Measurements from ENCODE around the gene ZNF618. TPM values are rescaled to one million over a fixed set of nuclear protein-coding genes. Genes with fewer than 3 reads are reported as not detected.
"Not testable (repeated sequence)": the region's sequence is repeated elsewhere in the genome, so short reads cannot be mapped to it uniquely, and the experiment has no call there.

Gene ZNF618
- total and polyA plus RNA-seq, 5 experiments from 2014 or later = 0.47 to 1.1 (median 0.69) TPM

DNA sequence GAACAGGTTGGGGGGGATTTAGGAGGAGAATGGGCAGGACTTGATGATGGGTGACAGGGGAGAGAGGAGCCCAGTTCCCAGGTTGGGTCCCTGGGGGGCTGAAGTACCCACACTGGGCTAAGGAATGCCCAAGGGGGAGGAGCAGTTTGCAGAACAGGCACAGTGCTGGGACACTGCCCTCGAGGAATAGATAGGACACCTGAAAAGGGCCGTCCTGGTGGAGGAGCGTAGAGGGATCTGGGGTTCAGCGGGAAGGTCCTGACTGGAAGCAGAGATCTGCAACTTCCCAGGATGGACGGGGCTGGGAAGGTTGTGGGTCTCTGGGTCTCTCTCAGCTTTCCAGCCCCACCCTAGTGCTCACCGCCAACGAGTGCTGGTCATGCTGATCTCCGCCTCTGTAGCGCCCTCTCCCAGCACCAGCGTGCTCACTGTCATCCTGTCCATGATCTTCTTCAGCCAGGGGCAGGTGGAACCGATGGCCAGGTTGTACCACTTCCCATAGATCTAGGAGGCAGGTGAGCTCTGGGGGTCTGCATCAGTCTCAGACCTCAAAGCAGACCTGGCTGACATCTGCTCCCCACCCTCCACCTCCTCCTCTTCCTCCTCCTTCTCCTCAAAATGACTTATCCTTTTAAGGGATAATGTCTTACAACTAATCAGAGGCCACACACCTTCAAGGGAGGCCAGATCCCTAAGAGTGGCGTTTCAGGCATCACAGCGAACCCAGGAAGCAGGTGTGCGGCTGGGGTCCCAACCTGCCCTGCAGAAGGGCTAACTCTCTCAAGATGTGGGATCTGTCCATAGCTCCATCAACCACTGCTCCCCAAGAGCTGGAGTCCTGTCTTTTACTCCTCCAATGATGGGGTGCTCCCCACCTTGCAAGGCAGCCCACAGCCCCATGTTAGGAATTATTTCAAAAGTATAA is 200.4 kb downstream of the ZNF618 start:
- Mint-ChIP-seq H3K4me3 (no peak overlapping the region), H3K27ac (peak overlapping the region in 1 of 10 donors; percentile 24)

DNA sequence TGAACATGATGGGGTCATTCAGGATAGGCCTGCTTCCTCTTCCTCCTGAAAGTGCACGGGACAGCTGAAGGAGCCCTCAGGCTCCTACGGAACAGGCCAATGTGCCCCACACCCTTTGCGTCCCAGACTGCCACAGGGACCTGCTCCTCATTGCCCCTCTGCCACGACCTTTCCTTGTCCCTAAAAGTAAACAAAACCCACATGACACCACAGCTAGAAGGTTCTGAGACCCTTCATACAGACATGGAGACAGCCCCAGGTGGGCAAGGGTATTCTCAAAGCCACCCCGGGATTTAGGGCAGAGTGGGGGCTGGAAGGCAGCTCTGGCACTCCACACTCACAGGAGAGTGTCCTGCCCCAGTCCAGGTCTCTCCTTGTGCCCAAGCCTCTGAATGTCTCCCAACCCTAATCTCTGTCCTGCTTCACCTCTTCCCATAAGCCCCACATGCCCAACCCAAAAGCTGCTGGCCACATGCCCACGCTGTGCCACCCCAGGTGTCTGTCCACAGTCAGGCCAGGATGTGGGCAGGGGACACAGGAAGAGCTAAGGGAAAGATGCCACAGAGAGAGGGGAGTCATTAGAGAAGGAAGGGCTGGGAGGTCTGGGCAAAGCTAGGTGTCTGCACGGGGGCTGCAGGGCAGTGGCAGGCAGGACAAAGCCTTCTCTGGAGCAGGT is 201.2 kb downstream of the ZNF618 start:
- H3K4me1 Mint-ChIP-seq = peaks cover 0 to 3% (median 0%) of the 10 kb centered on the region in 4 donors
- no peak for ATAC-seq
- H3K9me3 Mint-ChIP-seq = peaks cover 0 to 3% (median 0%) of the 10 kb centered on the region in 9 donors
- no peak overlapping the region for H3K4me3 Mint-ChIP-seq
- H3K36me3 Mint-ChIP-seq = no peaks in the 10 kb centered on the region
- DNase-seq = no peak
- H3K27ac Mint-ChIP-seq = no peak overlapping the region
- POLR2A ChIA-PET = no interaction called here
- peaks cover 7 to 35% (median 28%) of the 10 kb centered on the region in 5 donors for H3K27me3 Mint-ChIP-seq

More for the DNA sequence above, 200.4 kb downstream of the ZNF618 start:
- ATAC-seq = no peak
- Mint-ChIP-seq H3K36me3 (no peaks in the 10 kb centered on the region), H3K4me1 (peaks cover 0 to 3% (median 0%) of the 10 kb centered on the region in 4 donors), H3K9me3 (peaks cover 0 to 3% (median 0%) of the 10 kb centered on the region in 9 donors), H3K27me3 (peaks cover 7 to 35% (median 28%) of the 10 kb centered on the region in 5 donors)
- DNase-seq = no peak
- POLR2A ChIA-PET = no interaction called here

DNA sequence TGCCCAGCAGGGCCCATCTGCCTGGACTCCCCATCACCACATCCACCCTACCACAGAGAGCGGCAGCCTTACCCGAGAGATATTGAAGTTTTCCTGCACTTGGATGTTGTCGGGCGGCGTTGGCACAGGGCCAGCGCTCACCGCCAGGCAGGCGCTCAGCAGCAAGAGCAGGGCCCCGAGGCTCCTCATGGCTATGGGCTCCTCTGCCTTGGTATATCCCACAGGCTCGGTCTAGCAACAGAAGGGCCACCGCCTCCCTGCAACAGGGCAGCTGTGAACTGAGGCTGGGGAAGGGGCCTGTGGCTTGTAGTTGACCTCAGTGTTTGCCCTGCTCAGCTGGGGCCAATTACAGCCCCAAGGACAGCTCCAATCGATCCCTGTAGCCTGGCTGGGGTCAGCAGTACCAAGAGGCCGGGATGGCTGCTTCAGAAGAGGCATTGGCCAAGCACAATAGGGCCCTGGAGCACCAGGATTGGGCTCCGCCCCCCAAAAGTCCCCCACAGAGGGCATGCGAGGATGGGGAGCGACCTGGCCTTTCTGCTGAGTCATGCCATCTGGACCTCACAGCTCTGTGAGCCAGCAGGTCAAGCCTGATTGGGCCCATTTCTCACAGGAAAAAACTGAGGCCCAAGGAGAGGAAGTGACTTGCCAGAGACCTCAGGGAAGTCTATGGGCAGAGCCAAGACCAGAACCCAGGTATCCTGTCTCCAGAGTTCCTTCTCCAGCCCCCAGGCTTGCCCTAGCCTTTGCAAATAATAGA is 202.1 kb downstream of the ZNF618 start, which contains the start of gene AMBP:
AMBP (minus strand) TSS at position 280 of the 760 bp plus-strand sequence; CDS start at position 189, 91 bp downstream.
- Mint-ChIP-seq H3K27me3 (peaks cover 7 to 35% (median 28%) of the 10 kb centered on the region in 5 donors), H3K4me1 (peaks cover 0 to 5% (median 0%) of the 10 kb centered on the region in 4 donors), H3K27ac (no peak within 1 kb of the TSS), H3K4me3 (no peak within 1 kb of the TSS), H3K9me3 (peaks cover 0 to 3% (median 0%) of the 10 kb centered on the region in 9 donors), H3K36me3 (no peaks in the 10 kb centered on the region)
- no peak for DNase-seq
- POLR2A ChIA-PET = no interaction called here
- no peak for ATAC-seq

DNA sequence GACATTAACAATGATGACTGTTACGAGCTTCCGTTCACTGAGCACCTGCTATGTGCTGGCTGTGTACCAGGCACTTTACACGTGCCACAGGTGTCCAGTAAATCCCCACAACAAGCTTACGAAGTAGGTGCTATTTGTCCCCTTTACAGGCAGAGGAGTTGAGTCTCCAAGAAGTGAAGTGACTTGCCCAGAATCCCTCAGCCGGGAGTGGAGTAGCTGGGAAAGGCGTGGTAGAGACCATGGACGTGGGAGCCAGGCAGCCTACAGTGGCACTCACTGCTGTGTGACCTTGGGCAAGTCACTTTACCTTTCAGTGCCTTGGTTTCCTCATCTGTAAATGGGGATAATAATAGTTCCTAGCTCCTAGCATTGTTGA is 202.7 kb downstream of the ZNF618 start:
- ATAC-seq (no peak), DNase-seq (no peak)
- POLR2A ChIA-PET = no interaction called here
- H3K36me3 Mint-ChIP-seq = no peaks in the 10 kb centered on the region
- H3K4me1 Mint-ChIP-seq = peaks cover 0 to 5% (median 0%) of the 10 kb centered on the region in 4 donors
- H3K27ac Mint-ChIP-seq = no peak overlapping the region
- H3K9me3 Mint-ChIP-seq = peaks cover 0 to 3% (median 0%) of the 10 kb centered on the region in 9 donors
- H3K27me3 Mint-ChIP-seq = peaks cover 7 to 35% (median 28%) of the 10 kb centered on the region in 5 donors
- no peak overlapping the region for H3K4me3 Mint-ChIP-seq

DNA sequence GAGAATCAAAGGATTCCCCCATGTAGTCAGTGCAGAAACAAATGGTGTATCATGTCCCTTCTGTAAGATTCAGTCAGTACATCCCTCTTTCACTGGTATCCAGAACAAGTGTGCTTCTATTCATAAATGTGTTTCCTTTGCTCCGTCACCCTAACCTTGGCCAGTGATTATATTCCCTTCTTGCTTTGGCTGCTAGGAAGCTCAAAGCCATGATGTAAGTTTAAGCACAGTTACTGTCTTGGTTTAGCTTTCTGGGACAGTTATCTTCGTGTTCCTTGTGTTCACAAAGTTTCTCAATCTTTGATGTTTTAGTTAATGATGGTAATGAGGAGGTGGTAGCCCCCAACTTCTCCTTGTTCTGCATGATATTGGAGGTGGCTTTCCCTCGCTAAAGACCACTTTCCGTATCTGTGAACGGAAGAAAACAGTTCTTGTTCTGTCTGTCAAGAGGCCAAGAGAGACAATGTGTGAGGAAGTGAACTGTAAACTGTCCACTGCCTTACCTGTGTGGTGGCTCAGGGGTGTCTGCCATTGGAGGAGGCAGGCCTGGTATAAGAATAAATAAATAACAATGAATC is 204.2 kb downstream of the ZNF618 start:
- no peak for DNase-seq
- no peak overlapping the region for H3K27ac Mint-ChIP-seq
- no peaks in the 10 kb centered on the region for H3K36me3 Mint-ChIP-seq
- peaks cover 6 to 28% (median 24%) of the 10 kb centered on the region in 5 donors for H3K27me3 Mint-ChIP-seq
- POLR2A ChIA-PET = no interaction called here
- peaks cover 0 to 1% (median 0%) of the 10 kb centered on the region in 9 donors for H3K9me3 Mint-ChIP-seq
- no peak for ATAC-seq
- H3K4me1 Mint-ChIP-seq = peaks cover 0 to 3% (median 0%) of the 10 kb centered on the region in 4 donors
- H3K4me3 Mint-ChIP-seq = no peak overlapping the region

DNA sequence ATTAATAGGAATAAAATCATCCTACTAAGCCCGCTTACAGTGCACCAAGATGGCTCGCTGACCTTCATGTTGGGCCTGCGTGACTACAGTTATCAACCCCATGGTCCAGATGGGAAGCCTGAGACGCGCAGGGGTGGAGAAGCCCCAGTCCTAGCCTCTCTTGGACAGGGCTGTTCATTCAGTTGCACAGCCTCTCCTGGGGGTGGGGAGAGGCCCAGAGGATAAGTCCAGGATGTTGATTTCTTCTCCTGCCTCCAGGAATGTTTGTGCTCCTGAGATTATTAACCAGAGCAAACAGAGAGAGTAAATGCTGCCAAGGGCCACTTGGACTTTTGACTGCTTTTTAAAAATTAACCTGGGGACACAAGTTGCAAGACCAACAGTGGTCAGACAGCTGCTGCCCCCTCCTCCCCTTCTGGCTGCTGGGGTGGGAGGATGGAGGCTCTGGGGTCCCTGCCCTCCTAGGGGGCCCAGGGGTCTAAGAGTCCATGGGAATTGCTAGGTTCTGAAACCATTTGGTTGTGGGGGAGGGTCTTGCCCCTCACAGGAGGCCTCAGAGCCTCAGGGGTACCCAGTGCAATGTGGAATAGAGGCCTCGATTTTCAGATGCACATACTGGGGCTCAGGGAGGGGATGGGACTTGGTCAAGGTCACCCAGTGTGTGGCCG is 204.8 kb downstream of the ZNF618 start:
- peaks cover 0 to 3% (median 0%) of the 10 kb centered on the region in 4 donors for H3K4me1 Mint-ChIP-seq
- no peak overlapping the region for H3K4me3 Mint-ChIP-seq
- H3K9me3 Mint-ChIP-seq = peaks cover 0 to 1% (median 0%) of the 10 kb centered on the region in 9 donors
- ATAC-seq = no peak
- H3K36me3 Mint-ChIP-seq = no peaks in the 10 kb centered on the region
- no peak overlapping the region for H3K27ac Mint-ChIP-seq
- peaks cover 1 to 22% (median 18%) of the 10 kb centered on the region in 5 donors for H3K27me3 Mint-ChIP-seq
- peak in 1 of 10 donors; percentile 5 for DNase-seq
- POLR2A ChIA-PET = no interaction called here

DNA sequence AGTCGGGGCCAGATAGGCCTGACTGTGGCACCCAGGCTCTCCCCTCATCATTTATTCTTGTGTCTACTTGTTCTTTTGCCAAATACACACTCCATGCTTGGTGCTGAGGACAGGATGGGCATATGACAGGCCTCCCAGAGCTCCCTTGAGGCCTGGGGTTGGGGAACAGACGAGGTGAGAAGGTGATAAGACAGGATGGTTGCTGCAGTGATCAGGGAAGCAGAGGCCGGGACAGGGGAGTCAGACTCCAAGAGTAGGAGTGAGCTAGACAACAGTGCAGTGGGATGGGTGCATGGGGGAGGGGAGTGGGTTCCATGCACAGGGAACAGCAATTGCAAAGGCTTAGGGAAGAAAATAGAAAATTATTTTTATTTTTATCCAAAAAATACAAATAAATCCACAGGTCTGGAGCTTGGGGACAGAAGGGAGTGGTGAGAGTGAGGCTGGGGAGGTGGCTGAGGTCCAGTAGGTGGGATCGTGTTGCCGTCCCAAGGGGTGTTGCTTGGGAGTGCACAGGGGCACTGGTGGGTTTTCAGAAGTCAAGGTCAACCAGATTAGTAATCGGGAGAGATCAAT is 205.4 kb downstream of the ZNF618 start:
- Mint-ChIP-seq H3K4me3 (no peak overlapping the region), H3K27ac (no peak overlapping the region), H3K27me3 (peaks cover 0 to 16% (median 12%) of the 10 kb centered on the region in 5 donors), H3K9me3 (peaks cover 0 to 1% (median 0%) of the 10 kb centered on the region in 9 donors), H3K4me1 (peaks cover 0 to 3% (median 0%) of the 10 kb centered on the region in 4 donors), H3K36me3 (no peaks in the 10 kb centered on the region)
- ATAC-seq = no peak
- POLR2A ChIA-PET = no interaction called here
- DNase-seq = peak in 1 of 10 donors; percentile 60

DNA sequence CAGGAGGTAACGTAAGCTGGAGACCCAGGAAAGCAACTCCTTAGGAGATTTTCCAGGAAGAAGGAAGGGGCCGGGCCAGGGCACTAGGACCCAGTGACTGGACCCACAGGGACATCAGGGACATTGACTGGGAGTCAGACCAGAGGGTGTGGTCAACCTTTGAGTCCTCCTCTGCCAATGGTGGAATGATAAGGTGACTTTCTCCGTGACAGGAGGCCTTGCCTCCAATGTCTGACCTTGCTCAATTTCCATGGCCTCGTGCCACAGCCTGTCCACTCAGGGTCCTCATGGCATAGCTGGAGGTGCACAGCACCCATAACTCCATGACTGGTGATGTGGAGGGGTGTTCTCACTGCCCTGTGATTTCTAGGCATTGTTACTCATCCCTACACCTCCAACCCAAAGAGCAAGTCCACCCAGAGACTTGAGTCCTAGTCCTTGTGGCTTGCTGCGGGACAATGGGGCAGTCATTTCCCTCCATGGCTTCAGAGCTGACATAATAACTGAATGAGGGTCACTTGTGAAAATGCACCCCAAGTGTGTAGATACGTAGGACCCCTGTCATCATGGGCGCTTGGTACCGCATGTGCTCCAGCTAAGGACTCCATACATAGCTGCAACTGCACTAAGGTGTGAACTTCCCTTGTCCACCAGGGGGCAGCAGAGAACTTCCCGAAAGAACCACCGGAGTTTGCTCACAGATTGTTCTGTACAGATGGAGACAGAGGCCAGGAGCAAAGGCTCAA is 206.1 kb downstream of the ZNF618 start:
- DNase-seq (peak; percentile 50 to 88 (median 72)), ATAC-seq (peak; percentile 73 to 78)
- no peak overlapping the region for H3K27ac Mint-ChIP-seq
- peaks cover 0 to 1% (median 0%) of the 10 kb centered on the region in 9 donors for H3K9me3 Mint-ChIP-seq
- H3K36me3 Mint-ChIP-seq = no peaks in the 10 kb centered on the region
- H3K4me3 Mint-ChIP-seq = no peak overlapping the region
- peaks cover 0 to 9% (median 5%) of the 10 kb centered on the region in 5 donors for H3K27me3 Mint-ChIP-seq
- POLR2A ChIA-PET = no interaction called here
- peaks cover 0 to 3% (median 0%) of the 10 kb centered on the region in 4 donors for H3K4me1 Mint-ChIP-seq

DNA sequence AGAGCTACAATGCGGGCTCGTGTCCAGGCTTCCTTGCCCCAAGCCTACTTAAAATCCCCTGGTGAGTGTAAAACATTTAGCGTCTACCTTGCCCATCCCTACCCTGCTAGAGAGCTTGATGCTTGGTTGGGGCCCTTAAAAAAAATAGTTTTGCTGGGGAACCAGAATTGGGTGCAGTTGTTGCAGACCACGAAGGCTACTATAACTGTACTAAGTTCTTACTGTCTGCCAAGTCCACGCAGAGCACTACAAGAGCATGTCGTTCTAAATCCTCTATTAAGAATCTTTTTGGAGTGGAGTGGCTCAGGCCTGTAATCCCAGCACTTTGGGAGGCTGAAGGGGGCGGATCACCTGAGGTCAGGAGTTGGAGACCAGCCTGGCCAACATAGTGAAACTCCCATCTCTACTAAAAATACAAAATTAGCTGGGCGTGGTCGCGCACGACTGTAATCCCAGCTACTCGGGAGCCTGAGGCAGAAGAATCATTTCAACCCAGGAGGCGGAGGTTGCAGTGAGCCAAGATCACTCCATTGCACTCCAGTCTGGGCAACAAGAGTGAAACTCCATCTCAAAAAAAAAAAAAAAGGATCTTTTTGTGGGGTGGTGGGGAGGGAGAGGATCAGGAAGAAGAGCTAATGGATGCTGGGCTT is 206.8 kb downstream of the ZNF618 start:
- DNase-seq, H3K9me3 Mint-ChIP-seq, H3K27me3 Mint-ChIP-seq, H3K27ac Mint-ChIP-seq, H3K4me1 Mint-ChIP-seq, H3K4me3 Mint-ChIP-seq, POLR2A ChIA-PET, ATAC-seq, H3K36me3 Mint-ChIP-seq: not testable (repeated sequence)

DNA sequence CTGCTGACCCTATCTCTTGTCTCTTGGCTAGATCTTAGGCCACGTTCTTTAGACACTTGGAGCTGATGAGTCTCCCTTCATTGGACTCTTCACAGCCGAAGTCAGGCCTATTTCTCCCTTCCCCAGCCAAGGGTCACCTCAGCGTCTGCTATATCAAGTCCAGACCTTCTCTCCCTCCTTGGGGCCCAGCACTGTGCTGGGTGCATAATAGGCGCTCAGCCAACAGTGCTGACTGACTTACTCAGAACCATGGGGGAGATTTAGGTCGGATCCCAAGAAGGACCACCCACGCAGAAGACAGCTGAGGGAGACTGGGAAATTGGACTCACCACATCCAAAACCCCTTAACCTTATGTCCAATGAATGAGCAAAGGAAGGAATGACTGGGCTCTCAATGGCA is 207.6 kb downstream of the ZNF618 start:
- DNase-seq = no peak
- H3K4me3 Mint-ChIP-seq = no peak overlapping the region
- H3K4me1 Mint-ChIP-seq = peaks cover 0 to 3% (median 0%) of the 10 kb centered on the region in 4 donors
- H3K27ac Mint-ChIP-seq = no peak overlapping the region
- ATAC-seq = no peak
- H3K9me3 Mint-ChIP-seq = no peaks in the 10 kb centered on the region
- no peaks in the 10 kb centered on the region for H3K36me3 Mint-ChIP-seq
- POLR2A ChIA-PET = no interaction called here
- H3K27me3 Mint-ChIP-seq = peaks cover 0 to 4% (median 0%) of the 10 kb centered on the region in 5 donors

All from naive thymus-derived CD8-positive, alpha-beta T cell (primary cell).